ENCODE results near the gene SMAD9. TPM values are rescaled to one million over a fixed set of nuclear protein-coding genes. Genes with fewer than 3 reads are reported as not detected.
"Not testable (repeated sequence)": the region's sequence is repeated elsewhere in the genome, so short reads cannot be mapped to it uniquely, and the experiment has no call there.

SMAD9 gene
- total RNA-seq, 4 donors from 2014 or later, result 0.88 to 7.8 (median 2.9) TPM

- H3K9me3 ChIP-seq, result no peaks in the 10 kb centered on the region
- WGBS, 2 donors, result 83 to 88% methylated on average over 6 of the region's 6 CpGs
- TF ChIP-seq POLR2A (IDR thresholded peaks at IDR 0.05), result no peak
- TF ChIP-seq CTCF (IDR thresholded peaks at IDR 0.05), result no peak
- intact Hi-C loops (cut with DNase I), result no loop called here
- no peaks in the 10 kb centered on the region for H3K4me1 ChIP-seq
- no peak for DNase-seq
- H3K4me3 ChIP-seq, result no peak overlapping the region
- H3K36me3 ChIP-seq, result peaks cover 0 to 7% (median 0%) of the 10 kb centered on the region in 3 donors
- H3K27ac ChIP-seq, result no peak overlapping the region
- no peaks in the 10 kb centered on the region for H3K27me3 ChIP-seq
These were observed 36.2 kb downstream of the SMAD9 start for GRCh38 chr13:36883824-36884223.

DNA sequence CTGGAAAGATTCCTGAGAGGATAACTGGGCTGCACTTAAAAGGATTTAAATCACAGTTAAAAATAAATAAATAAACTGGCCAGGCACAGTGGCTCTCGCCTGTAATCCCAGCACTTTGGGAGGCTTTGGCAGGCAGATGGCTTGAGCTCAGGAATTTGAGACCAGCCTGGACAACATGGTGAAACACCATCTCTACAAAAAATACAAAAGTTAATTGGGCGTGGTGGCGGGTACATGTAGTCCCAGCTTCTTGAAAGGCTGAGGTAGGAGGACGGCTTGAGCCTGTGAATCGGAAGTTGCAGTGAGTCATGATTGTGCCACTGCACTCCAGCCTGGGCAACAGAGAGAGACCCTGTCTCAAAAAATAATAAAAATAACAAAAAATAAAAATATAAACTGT, 36.6 kb downstream of the SMAD9 start:
- H3K9me3 ChIP-seq; H3K36me3 ChIP-seq; H3K4me1 ChIP-seq; H3K27me3 ChIP-seq; H3K27ac ChIP-seq; H3K4me3 ChIP-seq; intact Hi-C loops (cut with DNase I); DNase-seq: not testable (repeated sequence)
- 62 to 67% methylated on average over 5 of the region's 5 CpGs for WGBS, 2 donors

DNA sequence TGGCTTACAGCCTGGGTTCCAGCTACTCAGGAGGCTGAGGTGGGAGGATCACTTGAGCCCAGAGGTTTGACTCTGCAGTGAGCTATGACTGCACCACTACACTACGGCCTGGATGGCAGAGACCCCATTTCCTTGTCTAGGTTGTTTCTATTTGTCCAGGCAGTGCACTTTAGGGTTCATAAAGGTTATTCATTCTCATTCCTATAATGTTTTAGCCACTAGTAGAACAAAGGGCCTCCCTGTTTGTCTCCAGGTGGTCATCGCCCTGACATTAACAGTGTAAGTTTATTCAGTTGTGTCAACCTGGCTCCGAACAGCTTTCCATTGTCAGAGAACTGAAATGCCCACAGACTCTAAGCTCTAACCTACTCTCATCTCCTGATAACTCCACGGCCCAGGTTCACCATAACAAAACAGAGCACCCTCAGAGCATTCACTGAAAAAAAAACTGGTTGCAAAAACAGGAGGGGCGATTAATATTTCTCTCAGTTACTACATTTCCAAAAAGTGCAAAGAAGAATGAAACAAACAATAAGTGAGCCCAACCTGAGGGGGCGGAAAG, 37.1 kb downstream of the SMAD9 start:
- H3K9me3 ChIP-seq, result no peaks in the 10 kb centered on the region
- H3K4me1 ChIP-seq, result no peaks in the 10 kb centered on the region
- H3K27ac ChIP-seq, result no peak overlapping the region
- no peak for TF ChIP-seq CTCF (IDR thresholded peaks at IDR 0.05)
- TF ChIP-seq POLR2A (IDR thresholded peaks at IDR 0.05), result no peak
- 67 to 69% methylated on average over 4 to 6 of the region's 6 CpGs for WGBS, 2 donors
- no peak overlapping the region for H3K4me3 ChIP-seq
- intact Hi-C loops (cut with DNase I), result no loop called here
- peaks cover 0 to 7% (median 0%) of the 10 kb centered on the region in 3 donors for H3K36me3 ChIP-seq
- no peak for DNase-seq
- H3K27me3 ChIP-seq, result no peaks in the 10 kb centered on the region

DNA sequence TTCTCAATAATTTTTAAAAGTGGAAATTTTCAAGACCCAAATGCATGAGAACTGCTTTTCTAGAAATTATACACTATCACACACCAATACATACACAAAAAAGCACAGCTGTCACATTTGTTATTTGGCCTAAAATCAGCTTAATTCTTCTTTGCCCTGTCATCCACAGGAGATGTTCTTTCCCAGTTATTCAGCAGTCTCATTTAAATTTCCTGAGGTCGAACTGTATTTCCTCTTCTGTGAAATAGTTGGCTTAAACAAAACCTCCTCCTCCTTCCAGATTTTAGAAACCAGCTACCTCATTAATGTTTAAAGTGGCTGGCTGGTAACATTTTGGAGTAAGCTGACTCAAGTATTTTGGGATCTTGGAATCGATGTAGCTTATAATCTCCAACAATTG, 39.1 kb downstream of the SMAD9 start:
- WGBS, 2 donors, result 32 to 43% methylated on average over 2 of the region's 2 CpGs

GRCh38 chr13:36879218-36879938, 40.7 kb downstream of the SMAD9 start:
- Histone ChIP-seq H3K27me3 (no peaks in the 10 kb centered on the region), H3K27ac (no peak overlapping the region), H3K9me3 (no peaks in the 10 kb centered on the region), H3K36me3 (peaks cover 0 to 7% (median 0%) of the 10 kb centered on the region in 3 donors), H3K4me3 (no peak overlapping the region), H3K4me1 (no peaks in the 10 kb centered on the region)
- WGBS, 2 donors, result 85 to 88% methylated on average over 18 to 28 of the region's 34 CpGs
- no peak for DNase-seq
- intact Hi-C loops (cut with DNase I), result no loop called here
- TF ChIP-seq POLR2A (IDR thresholded peaks at IDR 0.05), result no peak
- TF ChIP-seq CTCF (IDR thresholded peaks at IDR 0.05), result no peak

More for the DNA sequence above, 39.1 kb downstream of the SMAD9 start:
- DNase-seq, result no peak
- no peaks in the 10 kb centered on the region for H3K9me3 ChIP-seq
- H3K36me3 ChIP-seq, result peaks cover 0 to 7% (median 0%) of the 10 kb centered on the region in 3 donors
- H3K4me3 ChIP-seq, result no peak overlapping the region
- H3K27me3 ChIP-seq, result no peaks in the 10 kb centered on the region
- no peaks in the 10 kb centered on the region for H3K4me1 ChIP-seq
- no peak overlapping the region for H3K27ac ChIP-seq
- TF ChIP-seq POLR2A (IDR thresholded peaks at IDR 0.05) (no peak), CTCF (IDR thresholded peaks at IDR 0.05) (no peak)
- intact Hi-C loops (cut with DNase I), result no loop called here

Measured in esophagus squamous epithelium (tissue), 5 donors.